ENCODE data around the gene PTPRF.

DNA sequence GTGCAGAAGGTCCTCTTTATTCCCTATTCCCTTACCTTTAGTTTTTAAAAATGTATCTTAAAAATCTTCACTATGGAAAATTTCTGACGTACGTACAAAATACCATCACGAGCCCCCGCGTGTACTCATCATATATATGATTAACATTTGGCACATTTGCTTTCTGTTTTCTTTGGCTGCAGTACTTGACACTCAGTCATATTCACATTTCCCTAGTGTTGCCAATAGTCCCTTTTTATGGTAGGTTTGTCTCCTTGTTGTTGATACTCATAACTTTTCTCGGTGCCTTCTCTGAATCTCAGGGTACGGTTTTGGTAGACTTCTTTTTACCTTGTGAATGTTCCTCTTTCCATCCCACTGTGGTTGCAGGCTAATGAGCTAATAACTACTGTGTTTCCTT lies 142.6 kb downstream of the PTPRF start:
- TF ChIP-seq, protein P1, sequence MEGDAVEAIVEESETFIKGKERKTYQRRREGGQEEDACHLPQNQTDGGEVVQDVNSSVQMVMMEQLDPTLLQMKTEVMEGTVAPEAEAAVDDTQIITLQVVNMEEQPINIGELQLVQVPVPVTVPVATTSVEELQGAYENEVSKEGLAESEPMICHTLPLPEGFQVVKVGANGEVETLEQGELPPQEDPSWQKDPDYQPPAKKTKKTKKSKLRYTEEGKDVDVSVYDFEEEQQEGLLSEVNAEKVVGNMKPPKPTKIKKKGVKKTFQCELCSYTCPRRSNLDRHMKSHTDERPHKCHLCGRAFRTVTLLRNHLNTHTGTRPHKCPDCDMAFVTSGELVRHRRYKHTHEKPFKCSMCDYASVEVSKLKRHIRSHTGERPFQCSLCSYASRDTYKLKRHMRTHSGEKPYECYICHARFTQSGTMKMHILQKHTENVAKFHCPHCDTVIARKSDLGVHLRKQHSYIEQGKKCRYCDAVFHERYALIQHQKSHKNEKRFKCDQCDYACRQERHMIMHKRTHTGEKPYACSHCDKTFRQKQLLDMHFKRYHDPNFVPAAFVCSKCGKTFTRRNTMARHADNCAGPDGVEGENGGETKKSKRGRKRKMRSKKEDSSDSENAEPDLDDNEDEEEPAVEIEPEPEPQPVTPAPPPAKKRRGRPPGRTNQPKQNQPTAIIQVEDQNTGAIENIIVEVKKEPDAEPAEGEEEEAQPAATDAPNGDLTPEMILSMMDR (IDR thresholded peaks at IDR 0.05), result no peak
- TF ChIP-seq POLR2A (IDR thresholded peaks at IDR 0.05) (no peak), POLR2AphosphoS5 (IDR thresholded peaks at IDR 0.05) (no peak)
